Activated CD4-positive, alpha-beta T cell treated with anti-CD3 and anti-CD28 coated beads for 36 hours (primary cell): ENCODE results near the gene CDK10. TPM values are rescaled to one million over a fixed set of nuclear protein-coding genes. Genes with fewer than 3 reads are reported as not detected.
A peak's percentile ranks its signal among the peaks of the same experiment; 100 is the strongest.
"Not testable (repeated sequence)": the region's sequence is repeated elsewhere in the genome, so short reads cannot be mapped to it uniquely, and the experiment has no call there.

Source experiments
- ATAC-seq: fragments of 200-7000 bp; cut with Tn5 transposase; one replicate; pipeline ENCODE4 v1.10.0; 2021; ENCODE audit warnings: mild to moderate bottlenecking, moderate library complexity
- CTCF ChIA-PET: fragments of 350-600 bp; sonication (Branson Sonifier 250); formaldehyde crosslinking; loops from one replicate; lab custom pipeline; 2021; ENCODE audit warnings: antibody characterized with exemption; lab: Charles Lee
- POLR2A ChIA-PET: fragments of 350-600 bp; sonication (Branson Sonifier 250); formaldehyde crosslinking; loops from one replicate; lab custom pipeline; 2021; ENCODE audit warnings: antibody characterized with exemption, inconsistent platforms; lab: Charles Lee
- DNase-seq: peaks from one replicate; pipeline ENCODE4 v3.0.0-alpha.2; 2020
- H3K27ac Mint-ChIP-seq: one replicate; pipeline ENCODE4 v1.8.0; 2021; ENCODE audit warnings: mixed read lengths
- H3K27me3 Mint-ChIP-seq: one replicate; pipeline ENCODE4 v1.8.0; 2021; ENCODE audit warnings: mixed read lengths
- H3K36me3 Mint-ChIP-seq: one replicate; pipeline ENCODE4 v1.8.0; 2021; ENCODE audit warnings: low read depth, mixed read lengths
- H3K4me1 Mint-ChIP-seq: one replicate; pipeline ENCODE4 v1.8.0; 2021; ENCODE audit warnings: mixed read lengths
- H3K4me3 Mint-ChIP-seq: one replicate; pipeline ENCODE4 v1.8.0; 2021; ENCODE audit warnings: mild to moderate bottlenecking, moderate library complexity, mixed read lengths
- H3K9me3 Mint-ChIP-seq: one replicate; pipeline ENCODE4 v1.8.0; 2021; ENCODE audit warnings: low read depth, mixed read lengths
- intact Hi-C, 2 experiments: fragments of 100-400 bp; cut with DNase I in 1 of 2; cut with micrococcal nuclease in 1 of 2; formaldehyde crosslinking; loops; one replicate each; pipeline versions ENCODE4 v1.14.2 to v1.15.1; 2022 to 2024; cut with DNase I, micrococcal nuclease
- total RNA-seq, 2 experiments: library from RNA; stranded (reverse); gene quantifications; one replicate each; pipeline ENCODE4 v1.2.3, GENCODE V29; 2021

CDK10 gene
- total RNA-seq, 2 experiments from 2014 or later, result 78.1 to 89.8 TPM

- POLR2A ChIA-PET, result no interaction called here
- H3K27me3 Mint-ChIP-seq, result no peaks in the 10 kb centered on the region
- DNase-seq, result no peak
- H3K4me3 Mint-ChIP-seq, result no peak overlapping the region
- peaks cover 14% of the 10 kb centered on the region for H3K4me1 Mint-ChIP-seq
- H3K36me3 Mint-ChIP-seq, result peaks cover 23% of the 10 kb centered on the region
- ATAC-seq, result no peak
- CTCF ChIA-PET, result interaction anchor here (1.0 to 2.2 kb wide), 3 partner anchors 11 to 19 kb away, joined by 3 to 13 read pairs (median 4); no protein-coding TSS in a partner anchor
- no peak overlapping the region for H3K27ac Mint-ChIP-seq
- no peaks in the 10 kb centered on the region for H3K9me3 Mint-ChIP-seq
- intact Hi-C loops, result no loop called here
These were observed 2.7 kb downstream of the CDK10 start for GRCh38 chr16:89689142-89689541.

GRCh38 chr16:89689621-89690020 lies 3.1 kb downstream of the CDK10 start:
- H3K27ac Mint-ChIP-seq, H3K27me3 Mint-ChIP-seq, DNase-seq, POLR2A ChIA-PET, intact Hi-C loops, H3K9me3 Mint-ChIP-seq, H3K4me3 Mint-ChIP-seq, ATAC-seq: not testable (repeated sequence)
- Mint-ChIP-seq H3K36me3 (peaks cover 23% of the 10 kb centered on the region), H3K4me1 (peaks cover 14% of the 10 kb centered on the region)
- CTCF ChIA-PET, result interaction anchor here (1.0 to 2.2 kb wide), 3 partner anchors 11 to 19 kb away, joined by 3 to 13 read pairs (median 4); no protein-coding TSS in a partner anchor

DNA sequence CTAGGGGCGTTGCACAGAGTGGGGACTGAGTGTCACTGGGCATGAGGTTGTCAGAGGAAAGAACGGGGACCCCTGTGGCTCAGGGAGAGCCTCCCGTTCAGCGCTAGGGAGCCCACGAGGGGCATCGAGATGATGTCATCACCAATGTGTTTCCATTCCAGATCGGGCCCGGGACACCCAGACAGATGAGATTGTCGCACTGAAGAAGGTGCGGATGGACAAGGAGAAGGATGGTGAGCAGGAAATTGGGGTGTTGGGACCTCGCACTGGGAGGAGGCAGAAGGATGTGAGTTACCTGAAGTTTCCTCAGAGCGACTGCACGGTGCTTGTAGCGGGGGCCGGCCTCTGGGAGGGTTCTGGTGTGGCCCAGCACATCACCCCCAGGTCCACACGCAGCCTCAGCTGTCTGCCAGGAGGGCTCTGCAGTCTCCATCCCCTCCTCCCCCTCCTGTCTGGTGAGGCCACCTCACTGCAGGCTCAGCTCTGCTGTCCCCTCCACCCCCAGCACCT lies 4.0 kb downstream of the CDK10 start:
- CTCF ChIA-PET, result interaction anchor here (2.2 kb wide), 1 partner anchor 10 kb away, joined by 13 read pairs; no protein-coding TSS in a partner anchor
- DNase-seq, result peak; percentile 3
- ATAC-seq, result no peak
- Mint-ChIP-seq H3K36me3 (peaks cover 23% of the 10 kb centered on the region), H3K27me3 (no peaks in the 10 kb centered on the region), H3K4me1 (peaks cover 14% of the 10 kb centered on the region), H3K9me3 (no peaks in the 10 kb centered on the region), H3K27ac (no peak overlapping the region), H3K4me3 (no peak overlapping the region)
- POLR2A ChIA-PET, result no interaction called here
- intact Hi-C loops, result no loop called here

- peaks cover 23% of the 10 kb centered on the region for H3K36me3 Mint-ChIP-seq
- DNase-seq (peak; percentile 3), ATAC-seq (no peak)
- H3K27ac Mint-ChIP-seq, result no peak overlapping the region
- no peak overlapping the region for H3K4me3 Mint-ChIP-seq
- peaks cover 11% of the 10 kb centered on the region for H3K4me1 Mint-ChIP-seq
- H3K9me3 Mint-ChIP-seq, result no peaks in the 10 kb centered on the region
- intact Hi-C loops, result no loop called here
- POLR2A ChIA-PET, result no interaction called here
- CTCF ChIA-PET, result no interaction called here
- no peaks in the 10 kb centered on the region for H3K27me3 Mint-ChIP-seq
These were observed 4.9 kb downstream of the CDK10 start for GRCh38 chr16:89691231-89691985.

DNA sequence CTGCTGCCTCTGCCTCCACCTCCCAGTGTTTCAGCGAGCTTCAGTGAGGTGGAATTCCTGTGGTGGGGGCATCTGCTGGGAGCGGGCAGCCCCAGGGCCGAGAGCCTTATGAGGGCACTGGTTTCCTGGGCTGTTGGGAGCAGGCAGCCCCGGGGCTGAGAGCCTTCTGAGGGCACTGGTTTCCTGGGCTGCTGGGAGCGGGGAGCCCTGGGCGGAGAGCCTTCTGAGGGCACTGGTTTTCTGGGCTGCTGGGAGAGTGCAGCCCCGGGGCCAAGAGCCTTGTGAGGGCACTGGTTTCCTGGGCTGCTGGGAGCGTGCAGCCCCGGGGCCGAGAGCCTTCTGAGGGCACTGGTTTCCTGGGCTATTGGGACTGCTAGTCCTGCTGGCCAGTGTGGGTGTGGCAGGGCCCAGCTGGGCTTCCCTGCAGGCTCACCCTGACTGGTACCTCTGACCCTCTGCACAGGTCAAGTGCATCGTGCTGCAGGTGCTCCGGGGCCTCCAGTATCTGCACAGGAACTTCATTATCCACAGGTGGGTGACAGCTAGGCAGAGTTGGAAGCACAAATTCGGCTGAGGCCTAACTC lies 5.6 kb downstream of the CDK10 start:
- Mint-ChIP-seq H3K27ac (no peak overlapping the region), H3K36me3 (peaks cover 23% of the 10 kb centered on the region), H3K27me3 (no peaks in the 10 kb centered on the region), H3K4me3 (no peak overlapping the region), H3K9me3 (no peaks in the 10 kb centered on the region), H3K4me1 (peaks cover 10% of the 10 kb centered on the region)
- POLR2A ChIA-PET, result no interaction called here
- intact Hi-C loops, result no loop called here
- ATAC-seq (no peak), DNase-seq (peak; percentile 2)
- CTCF ChIA-PET, result no interaction called here

- Mint-ChIP-seq H3K4me1 (peaks cover 4% of the 10 kb centered on the region), H3K27me3 (no peaks in the 10 kb centered on the region), H3K9me3 (no peaks in the 10 kb centered on the region), H3K4me3 (no peak overlapping the region), H3K27ac (no peak overlapping the region), H3K36me3 (peaks cover 17% of the 10 kb centered on the region)
- peak; percentile 3 for DNase-seq
- ChIA-PET POLR2A (no interaction called here), CTCF (no interaction called here)
- no peak for ATAC-seq
- intact Hi-C loops, result no loop called here
These were observed 6.8 kb downstream of the CDK10 start for GRCh38 chr16:89693289-89693731.

- peaks cover 2% of the 10 kb centered on the region for H3K4me1 Mint-ChIP-seq
- DNase-seq, result peak; percentile 6
- CTCF ChIA-PET, result no interaction called here
- ATAC-seq, result no peak
- H3K27me3 Mint-ChIP-seq, result no peaks in the 10 kb centered on the region
- no peak overlapping the region for H3K4me3 Mint-ChIP-seq
- POLR2A ChIA-PET, result no interaction called here
- peaks cover 19% of the 10 kb centered on the region for H3K36me3 Mint-ChIP-seq
- H3K27ac Mint-ChIP-seq, result no peak overlapping the region
- no peaks in the 10 kb centered on the region for H3K9me3 Mint-ChIP-seq
- intact Hi-C loops, result no loop called here
These were observed 7.7 kb downstream of the CDK10 start for GRCh38 chr16:89693931-89694783.

DNA sequence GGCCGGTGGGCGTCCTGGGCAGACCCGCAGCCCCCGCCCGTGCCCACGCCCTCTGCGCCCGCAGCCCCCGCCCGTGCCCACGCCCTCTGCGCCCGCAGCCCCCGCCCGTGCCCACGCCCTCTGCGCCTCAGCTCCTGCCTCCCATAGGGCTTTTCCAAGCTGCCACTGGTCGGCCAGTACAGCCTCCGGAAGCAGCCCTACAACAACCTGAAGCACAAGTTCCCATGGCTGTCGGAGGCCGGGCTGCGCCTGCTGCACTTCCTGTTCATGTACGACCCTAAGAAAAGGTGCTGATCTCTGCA lies 8.2 kb downstream of the CDK10 start:
- intact Hi-C loops, H3K27me3 Mint-ChIP-seq, H3K9me3 Mint-ChIP-seq, H3K4me3 Mint-ChIP-seq, H3K27ac Mint-ChIP-seq, ATAC-seq, CTCF ChIA-PET, H3K4me1 Mint-ChIP-seq, POLR2A ChIA-PET: not testable (repeated sequence)
- peaks cover 19% of the 10 kb centered on the region for H3K36me3 Mint-ChIP-seq
- peak; percentile 4 for DNase-seq

DNA sequence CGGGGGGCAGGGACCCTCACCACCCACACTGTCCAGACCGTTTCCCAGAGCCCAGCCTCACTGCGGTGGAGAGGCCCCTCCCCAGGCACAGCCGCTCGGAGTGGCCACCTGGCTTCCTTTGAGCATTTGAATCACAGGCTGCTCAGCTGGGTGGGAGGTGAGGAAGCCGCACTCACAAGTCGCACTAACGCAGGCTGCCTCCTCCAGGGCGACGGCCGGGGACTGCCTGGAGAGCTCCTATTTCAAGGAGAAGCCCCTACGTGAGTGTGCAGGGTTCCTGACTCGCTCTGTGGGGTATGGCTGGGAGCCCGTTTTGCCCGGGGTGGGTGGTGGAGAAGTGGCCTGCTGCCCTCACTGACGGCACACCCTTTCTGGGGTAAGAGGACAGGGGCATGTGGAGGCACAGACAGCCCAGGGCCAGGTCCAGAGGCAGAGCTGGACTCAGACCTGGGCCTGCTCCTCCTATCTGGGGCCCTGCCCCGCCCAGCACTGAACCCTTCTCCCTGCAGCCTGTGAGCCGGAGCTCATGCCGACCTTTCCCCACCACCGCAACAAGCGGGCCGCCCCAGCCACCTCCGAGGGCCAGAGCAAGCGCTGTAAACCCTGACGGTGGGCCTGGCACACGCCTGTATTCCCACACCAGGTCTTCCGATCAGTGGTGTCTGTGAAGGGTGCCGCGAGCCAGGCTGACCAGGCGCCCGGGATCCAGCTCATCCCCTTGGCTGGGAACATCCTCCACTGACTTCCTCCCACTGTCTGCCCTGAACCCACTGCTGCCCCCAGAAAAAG lies 8.8 kb downstream of the CDK10 start:
- Mint-ChIP-seq H3K27me3 (no peaks in the 10 kb centered on the region), H3K36me3 (peaks cover 14% of the 10 kb centered on the region), H3K27ac (no peak overlapping the region), H3K4me1 (peaks cover 6% of the 10 kb centered on the region), H3K9me3 (no peaks in the 10 kb centered on the region), H3K4me3 (no peak overlapping the region)
- DNase-seq (peak; percentile 4), ATAC-seq (no peak)
- POLR2A ChIA-PET, result no interaction called here
- CTCF ChIA-PET, result no interaction called here
- intact Hi-C loops, result no loop called here

DNA sequence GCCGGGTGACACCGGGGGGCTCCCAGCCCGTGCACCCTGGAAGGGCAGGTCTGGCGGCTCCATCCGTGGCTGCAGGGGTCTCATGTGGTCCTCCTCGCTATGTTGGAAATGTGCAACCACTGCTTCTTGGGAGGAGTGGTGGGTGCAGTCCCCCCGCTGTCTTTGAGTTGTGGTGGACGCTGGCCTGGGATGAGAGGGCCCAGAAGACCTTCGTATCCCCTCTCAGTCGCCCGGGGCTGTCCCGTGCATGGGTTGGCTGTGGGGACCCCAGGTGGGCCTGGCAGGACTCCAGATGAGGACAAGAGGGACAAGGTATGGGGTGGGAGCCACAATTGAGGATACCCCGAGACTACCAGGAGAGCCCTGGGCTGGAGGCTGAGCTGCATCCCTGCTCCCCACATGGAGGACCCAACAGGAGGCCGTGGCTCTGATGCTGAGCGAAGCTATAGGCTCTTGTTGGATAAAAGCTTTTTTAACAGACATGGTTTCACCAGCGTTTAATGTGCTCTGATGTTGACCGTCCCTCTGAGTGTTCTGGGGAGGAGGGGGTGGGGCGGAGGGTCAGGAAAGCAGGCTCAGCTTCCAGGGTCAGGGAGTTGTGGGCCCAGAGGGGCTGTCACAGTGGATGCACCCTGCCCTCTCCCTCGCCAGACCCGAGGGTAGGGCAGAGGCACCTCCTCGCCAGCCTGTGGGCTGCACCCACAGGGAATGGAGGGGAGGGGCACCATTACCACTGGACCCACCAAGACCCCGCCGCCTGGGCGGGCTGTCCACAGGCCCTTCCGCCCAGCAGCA lies 9.6 kb downstream of the CDK10 start:
- Mint-ChIP-seq H3K36me3 (peaks cover 12% of the 10 kb centered on the region), H3K9me3 (no peaks in the 10 kb centered on the region), H3K4me3 (no peak overlapping the region), H3K27me3 (no peaks in the 10 kb centered on the region), H3K4me1 (peaks cover 6% of the 10 kb centered on the region), H3K27ac (no peak overlapping the region)
- CTCF ChIA-PET, result interaction anchor here (1.3 kb wide), 1 partner anchor 168 kb away, joined by 3 read pairs; no protein-coding TSS in a partner anchor
- intact Hi-C loops, result no loop called here
- DNase-seq (peak; percentile 6), ATAC-seq (no peak)
- POLR2A ChIA-PET, result interaction anchor here (0.5 to 0.6 kb wide), 2 partner anchors 17 to 141 kb away, joined by 3 to 6 read pairs; no protein-coding TSS in a partner anchor
